Endodermal cell (in vitro differentiated cells): Measurements from ENCODE around the gene EZH2. TPM values are rescaled to one million over a fixed set of nuclear protein-coding genes. Genes with fewer than 3 reads are reported as not detected.

ENCODE experiments used
- DNase-seq: peaks from one replicate; pipeline ENCODE4 v3.0.0-alpha.2; 2017
- H3K27ac ChIP-seq: 2 replicates; pipeline ENCODE4 v1.5.1; 2013; ENCODE audit warnings: mild to moderate bottlenecking, low read depth, low read length, moderate library complexity
- H3K27me3 ChIP-seq: 2 replicates; pipeline ENCODE4 v1.6.1; 2013; ENCODE audit warnings: mild to moderate bottlenecking, low read length, moderate library complexity; ENCODE audit not compliant: insufficient read depth, control insufficient read depth, poor library complexity, severe bottlenecking
- H3K36me3 ChIP-seq: 2 replicates; pipeline ENCODE4 v1.7.0; 2013; ENCODE audit warnings: mild to moderate bottlenecking, low read length, moderate library complexity; ENCODE audit not compliant: control insufficient read depth, insufficient read depth
- H3K4me1 ChIP-seq: one replicate; pipeline ENCODE4 v1.7.0; 2013; ENCODE audit warnings: low read length; ENCODE audit not compliant: control insufficient read depth, insufficient read depth
- H3K4me3 ChIP-seq: 2 replicates; pipeline ENCODE4 v1.5.1; 2013; ENCODE audit warnings: mild to moderate bottlenecking, low read length, moderate library complexity
- H3K9ac ChIP-seq: 2 replicates; pipeline ENCODE4 v1.6.1; 2013; ENCODE audit warnings: mild to moderate bottlenecking, low read length, moderate library complexity; ENCODE audit not compliant: poor library complexity, severe bottlenecking; ENCODE audit errors: extremely low read depth
- H3K9me3 ChIP-seq: 2 replicates; pipeline ENCODE4 v1.6.1; 2013; ENCODE audit warnings: mild to moderate bottlenecking, low read length, moderate library complexity; ENCODE audit not compliant: control insufficient read depth
- H3K27ac Mint-ChIP-seq: 2 replicates; pipeline ENCODE4 v1.8.0; 2020; ENCODE audit warnings: mixed read lengths
- H3K27me3 Mint-ChIP-seq: 2 replicates; pipeline ENCODE4 v1.8.0; 2021; ENCODE audit warnings: mild to moderate bottlenecking, mixed read lengths; ENCODE audit not compliant: insufficient read depth
- H3K36me3 Mint-ChIP-seq: 2 replicates; pipeline ENCODE4 v1.8.0; 2020; ENCODE audit warnings: low read depth, mixed read lengths
- H3K4me1 Mint-ChIP-seq: 2 replicates; pipeline ENCODE4 v1.8.0; 2020; ENCODE audit warnings: mixed read lengths
- H3K4me3 Mint-ChIP-seq: 2 replicates; pipeline ENCODE4 v1.8.0; 2020; ENCODE audit warnings: mild to moderate bottlenecking, moderate library complexity, mixed read lengths
- H3K9me3 Mint-ChIP-seq: 2 replicates; pipeline ENCODE4 v1.8.0; 2020; ENCODE audit warnings: mild to moderate bottlenecking, mixed read lengths
- WGBS, 2 experiments: methylation state at CpG; one replicate each; pipeline versions ENCODE4 v1.1.5 to v1.1.7; 2013; ENCODE audit warnings: missing lambda C conversion rate in 2 of 2, mixed read lengths in 1 of 2; ENCODE audit not compliant: insufficient coverage in 1 of 2, insufficient read length in 1 of 2; 5-methylcytosine and 5-hydroxymethylcytosine counted together
- total RNA-seq, 2 donors: library from RNA; stranded (reverse); fragmentation: NEBNext Ultra II Directional in 1 of 2; extraction: Animal tissue kit (Norgen Biotek cat#: 25700) in 1 of 2; gene quantifications; 2 replicates in 1 of 2; 3 replicates in 1 of 2; pipeline ENCODE4 v1.2.1, GENCODE V29; 2021
- TF ChIP-seq, protein P1 (sequence below): fragments of 200-600 bp; sonication (generic); conservative IDR thresholded peaks from 2 replicates; pipeline ENCODE4 v1.5.0; 2021; ENCODE audit warnings: antibody characterized with exemption, mild to moderate bottlenecking

The EZH2 gene
- total RNA-seq, 2 donors from 2014 or later = 40.2 to 46.0 TPM

- Mint-ChIP-seq H3K27me3 (no peaks in the 10 kb centered on the region), H3K27ac (no peak overlapping the region), H3K9me3 (no peaks in the 10 kb centered on the region), H3K4me3 (no peak overlapping the region), H3K4me1 (no peaks in the 10 kb centered on the region), H3K36me3 (no peaks in the 10 kb centered on the region)
- no peaks in the 10 kb centered on the region for H3K27me3 ChIP-seq
- no peaks in the 10 kb centered on the region for H3K4me1 ChIP-seq
- no peak for DNase-seq
- no peaks in the 10 kb centered on the region for H3K36me3 ChIP-seq
- H3K9ac ChIP-seq = no peak overlapping the region
- TF ChIP-seq, protein P1, sequence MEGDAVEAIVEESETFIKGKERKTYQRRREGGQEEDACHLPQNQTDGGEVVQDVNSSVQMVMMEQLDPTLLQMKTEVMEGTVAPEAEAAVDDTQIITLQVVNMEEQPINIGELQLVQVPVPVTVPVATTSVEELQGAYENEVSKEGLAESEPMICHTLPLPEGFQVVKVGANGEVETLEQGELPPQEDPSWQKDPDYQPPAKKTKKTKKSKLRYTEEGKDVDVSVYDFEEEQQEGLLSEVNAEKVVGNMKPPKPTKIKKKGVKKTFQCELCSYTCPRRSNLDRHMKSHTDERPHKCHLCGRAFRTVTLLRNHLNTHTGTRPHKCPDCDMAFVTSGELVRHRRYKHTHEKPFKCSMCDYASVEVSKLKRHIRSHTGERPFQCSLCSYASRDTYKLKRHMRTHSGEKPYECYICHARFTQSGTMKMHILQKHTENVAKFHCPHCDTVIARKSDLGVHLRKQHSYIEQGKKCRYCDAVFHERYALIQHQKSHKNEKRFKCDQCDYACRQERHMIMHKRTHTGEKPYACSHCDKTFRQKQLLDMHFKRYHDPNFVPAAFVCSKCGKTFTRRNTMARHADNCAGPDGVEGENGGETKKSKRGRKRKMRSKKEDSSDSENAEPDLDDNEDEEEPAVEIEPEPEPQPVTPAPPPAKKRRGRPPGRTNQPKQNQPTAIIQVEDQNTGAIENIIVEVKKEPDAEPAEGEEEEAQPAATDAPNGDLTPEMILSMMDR = no peak
- no peaks in the 10 kb centered on the region for H3K9me3 ChIP-seq
- no peak overlapping the region for H3K4me3 ChIP-seq
- 92 to 94% methylated on average over 5 to 6 of the region's 6 CpGs for WGBS, 2 experiments
- no peak overlapping the region for H3K27ac ChIP-seq
These were observed 35.8 kb upstream of the EZH2 start for GRCh38 chr7:148919859-148920258.

GRCh38 chr7:148918058-148918596 lies 34.0 kb upstream of the EZH2 start:
- TF ChIP-seq, protein P1 = no peak
- no peaks in the 10 kb centered on the region for H3K27me3 Mint-ChIP-seq
- H3K36me3 ChIP-seq = no peaks in the 10 kb centered on the region
- H3K4me3 ChIP-seq = no peak overlapping the region
- no peaks in the 10 kb centered on the region for H3K9me3 Mint-ChIP-seq
- DNase-seq = no peak
- no peak overlapping the region for H3K4me3 Mint-ChIP-seq
- H3K27ac ChIP-seq = no peak overlapping the region
- no peaks in the 10 kb centered on the region for H3K9me3 ChIP-seq
- no peak overlapping the region for H3K27ac Mint-ChIP-seq
- 90 to 92% methylated on average over 10 of the region's 10 CpGs for WGBS, 2 experiments
- no peaks in the 10 kb centered on the region for H3K4me1 ChIP-seq
- H3K9ac ChIP-seq = no peak overlapping the region
- no peaks in the 10 kb centered on the region for H3K27me3 ChIP-seq
- no peaks in the 10 kb centered on the region for H3K36me3 Mint-ChIP-seq
- H3K4me1 Mint-ChIP-seq = no peaks in the 10 kb centered on the region

- WGBS, 2 experiments = 83 to 92% methylated on average over 1 of the region's 1 CpG
- Mint-ChIP-seq H3K27ac (no peak overlapping the region), H3K4me1 (no peaks in the 10 kb centered on the region), H3K27me3 (no peaks in the 10 kb centered on the region), H3K4me3 (no peak overlapping the region), H3K36me3 (no peaks in the 10 kb centered on the region), H3K9me3 (no peaks in the 10 kb centered on the region)
- Histone ChIP-seq H3K4me1 (no peaks in the 10 kb centered on the region), H3K27me3 (no peaks in the 10 kb centered on the region), H3K9ac (no peak overlapping the region), H3K36me3 (no peaks in the 10 kb centered on the region), H3K4me3 (no peak overlapping the region), H3K27ac (no peak overlapping the region), H3K9me3 (no peaks in the 10 kb centered on the region)
- TF ChIP-seq, protein P1 = no peak
- no peak for DNase-seq
These were observed 32.1 kb upstream of the EZH2 start for GRCh38 chr7:148916186-148916585.
